ENCODE results near the gene SDR42E1.

DNA sequence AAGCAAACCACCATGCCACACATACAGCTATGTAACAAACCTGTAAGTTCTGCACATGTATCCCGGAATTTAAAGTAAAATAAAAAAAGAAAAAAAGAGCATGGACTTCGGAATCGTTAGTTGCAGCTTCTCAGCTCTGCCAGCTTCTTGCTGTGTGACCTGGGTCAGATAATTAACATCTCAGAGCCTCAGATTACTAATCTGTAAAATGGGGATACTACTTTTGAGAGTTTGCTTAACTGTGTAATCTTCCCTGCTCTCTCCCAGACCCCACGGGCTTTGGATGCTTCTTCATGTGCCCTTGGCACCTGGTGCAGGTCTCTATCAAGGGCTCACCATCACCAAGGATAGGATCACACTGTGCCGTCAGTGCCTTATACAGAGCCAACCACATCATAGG, 40.4 kb upstream of the SDR42E1 start:
- TF ChIP-seq, protein P1, sequence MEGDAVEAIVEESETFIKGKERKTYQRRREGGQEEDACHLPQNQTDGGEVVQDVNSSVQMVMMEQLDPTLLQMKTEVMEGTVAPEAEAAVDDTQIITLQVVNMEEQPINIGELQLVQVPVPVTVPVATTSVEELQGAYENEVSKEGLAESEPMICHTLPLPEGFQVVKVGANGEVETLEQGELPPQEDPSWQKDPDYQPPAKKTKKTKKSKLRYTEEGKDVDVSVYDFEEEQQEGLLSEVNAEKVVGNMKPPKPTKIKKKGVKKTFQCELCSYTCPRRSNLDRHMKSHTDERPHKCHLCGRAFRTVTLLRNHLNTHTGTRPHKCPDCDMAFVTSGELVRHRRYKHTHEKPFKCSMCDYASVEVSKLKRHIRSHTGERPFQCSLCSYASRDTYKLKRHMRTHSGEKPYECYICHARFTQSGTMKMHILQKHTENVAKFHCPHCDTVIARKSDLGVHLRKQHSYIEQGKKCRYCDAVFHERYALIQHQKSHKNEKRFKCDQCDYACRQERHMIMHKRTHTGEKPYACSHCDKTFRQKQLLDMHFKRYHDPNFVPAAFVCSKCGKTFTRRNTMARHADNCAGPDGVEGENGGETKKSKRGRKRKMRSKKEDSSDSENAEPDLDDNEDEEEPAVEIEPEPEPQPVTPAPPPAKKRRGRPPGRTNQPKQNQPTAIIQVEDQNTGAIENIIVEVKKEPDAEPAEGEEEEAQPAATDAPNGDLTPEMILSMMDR (IDR thresholded peaks at IDR 0.05) = no peak
- no peak for TF ChIP-seq POLR2A (IDR thresholded peaks at IDR 0.05)

All from uterus (tissue), 2 donors.